Measurements from ENCODE around the gene SFMBT2.
"Not testable (repeated sequence)": the region's sequence is repeated elsewhere in the genome, so short reads cannot be mapped to it uniquely, and the experiment has no call there.

Gene SFMBT2

DNA sequence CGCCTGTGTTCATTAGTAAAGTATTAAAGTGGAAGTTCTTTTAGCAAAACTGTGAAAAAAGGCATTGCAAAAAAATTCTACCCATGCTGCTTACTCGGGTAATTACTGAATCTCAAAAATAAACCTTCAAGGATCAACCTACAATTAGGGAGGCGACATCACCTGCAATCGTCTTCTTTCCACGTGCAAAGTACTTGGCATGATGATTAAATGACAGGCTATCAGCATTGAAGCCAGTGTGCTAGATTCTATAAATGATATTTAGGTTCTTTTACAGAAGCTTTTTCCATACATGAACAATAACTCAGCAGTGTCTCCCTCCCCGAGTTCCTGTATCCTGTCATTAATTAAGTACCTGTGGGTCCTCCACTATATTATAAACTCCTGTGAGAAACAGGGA, 105.8 kb downstream of the SFMBT2 start:
- H3K9me3 ChIP-seq (ENCODE audit: control insufficient read depth in 2 of 2, low read length in 2 of 2), result no peaks in the 10 kb centered on the region
- H3K27me3 ChIP-seq (ENCODE audit: control insufficient read depth in 2 of 2, insufficient read depth in 2 of 2, low read length in 2 of 2), result no peaks in the 10 kb centered on the region
- no peaks in the 10 kb centered on the region for H3K4me1 ChIP-seq (ENCODE audit: control insufficient read depth in 2 of 2, insufficient read depth in 2 of 2, low read length in 2 of 2)
- H3K27ac ChIP-seq (ENCODE audit: low read depth in 2 of 2, low read length in 2 of 2), result no peak overlapping the region
- H3K36me3 ChIP-seq (ENCODE audit: control insufficient read depth in 2 of 2, insufficient read depth in 2 of 2, low read length in 2 of 2), result no peaks in the 10 kb centered on the region
- H3K4me3 ChIP-seq (ENCODE audit: low read length in 2 of 2), result no peak overlapping the region
- no peak overlapping the region for H3K9ac ChIP-seq (ENCODE audit: low read depth in 1 of 2, low read length in 2 of 2)

DNA sequence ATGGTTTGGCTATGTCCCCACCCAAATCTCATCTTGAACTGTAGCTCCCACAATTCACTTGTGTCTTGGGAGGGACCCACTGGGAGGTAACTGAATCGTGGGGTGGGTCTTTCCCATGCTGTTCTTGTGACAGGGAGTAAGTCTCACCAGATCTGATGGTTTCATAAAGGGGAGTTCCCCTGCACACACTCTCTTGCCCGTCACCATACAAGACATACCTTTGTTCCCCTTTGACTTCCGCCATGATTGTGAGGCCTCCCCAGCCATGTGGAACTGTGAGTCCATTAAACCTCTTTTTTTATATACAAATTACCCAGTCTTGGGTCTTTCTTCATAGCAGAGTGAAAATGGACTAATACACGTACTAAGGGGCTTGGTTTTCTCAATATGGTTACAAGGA, 106.7 kb downstream of the SFMBT2 start:
- Histone ChIP-seq H3K27ac (ENCODE audit: low read depth in 2 of 2, low read length in 2 of 2) (no peak overlapping the region), H3K9me3 (ENCODE audit: control insufficient read depth in 2 of 2, low read length in 2 of 2) (no peaks in the 10 kb centered on the region), H3K4me1 (ENCODE audit: control insufficient read depth in 2 of 2, insufficient read depth in 2 of 2, low read length in 2 of 2) (no peaks in the 10 kb centered on the region), H3K9ac (ENCODE audit: low read depth in 1 of 2, low read length in 2 of 2) (no peak overlapping the region), H3K4me3 (ENCODE audit: low read length in 2 of 2) (no peak overlapping the region), H3K36me3 (ENCODE audit: control insufficient read depth in 2 of 2, insufficient read depth in 2 of 2, low read length in 2 of 2) (no peaks in the 10 kb centered on the region), H3K27me3 (ENCODE audit: control insufficient read depth in 2 of 2, insufficient read depth in 2 of 2, low read length in 2 of 2) (no peaks in the 10 kb centered on the region)

DNA sequence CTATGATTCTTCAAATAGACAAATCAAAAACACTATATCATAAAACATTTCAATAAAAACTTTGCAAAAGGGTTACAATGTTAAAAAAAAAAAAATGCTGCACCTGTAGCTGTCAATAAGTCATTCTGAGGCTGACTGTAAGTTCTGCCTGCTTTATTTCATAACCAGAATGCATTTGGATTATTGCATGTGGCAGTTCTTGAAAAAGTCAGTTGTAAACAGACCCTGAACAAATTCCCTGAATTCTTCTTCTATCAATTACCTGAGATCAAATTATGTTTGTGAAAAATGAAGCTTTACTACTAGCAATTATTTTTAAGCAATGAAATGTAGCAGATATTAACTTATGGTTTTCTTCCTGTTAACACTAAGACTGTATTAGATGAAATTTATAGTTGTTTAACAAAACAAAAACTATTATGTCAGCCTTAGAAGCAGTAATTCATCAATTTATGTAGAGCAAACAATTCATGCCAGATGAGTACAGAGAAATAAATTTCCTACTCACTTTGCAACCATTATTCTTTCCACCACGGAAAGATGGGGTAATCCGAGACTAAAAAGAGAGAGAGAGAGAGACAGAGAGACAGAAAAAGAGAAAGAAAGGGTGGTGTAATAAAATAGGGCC, 107.8 kb downstream of the SFMBT2 start:
- H3K4me1 ChIP-seq (ENCODE audit: control insufficient read depth in 2 of 2, insufficient read depth in 2 of 2, low read length in 2 of 2), result no peaks in the 10 kb centered on the region

DNA sequence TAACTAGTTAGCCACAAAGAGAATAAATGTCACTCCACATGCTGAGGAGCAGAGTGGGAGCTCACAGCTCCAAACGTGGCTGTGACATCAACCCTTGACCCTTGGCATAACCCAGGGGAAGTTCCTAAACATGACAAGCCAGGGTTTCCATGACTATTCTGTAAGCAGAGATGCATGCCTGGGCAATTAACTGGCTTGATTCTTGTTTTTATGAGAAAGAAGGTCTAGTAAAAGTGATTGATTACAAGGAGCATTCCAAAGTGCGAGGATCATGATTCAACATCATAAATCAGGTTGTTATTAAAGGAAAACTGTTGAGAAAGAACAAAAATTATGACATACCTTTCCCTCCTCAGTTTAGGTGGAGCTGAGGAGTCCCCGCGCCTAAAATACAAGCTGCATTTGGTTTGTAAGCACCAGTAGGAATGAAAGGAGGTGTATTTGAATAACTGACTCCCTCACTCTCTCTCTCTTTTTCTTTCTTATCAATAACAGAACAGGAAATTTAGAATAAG, 108.4 kb downstream of the SFMBT2 start:
- no peak overlapping the region for H3K27ac ChIP-seq (ENCODE audit: low read depth in 2 of 2, low read length in 2 of 2)
- H3K27me3 ChIP-seq (ENCODE audit: control insufficient read depth in 2 of 2, insufficient read depth in 2 of 2, low read length in 2 of 2), result no peaks in the 10 kb centered on the region
- no peak overlapping the region for H3K9ac ChIP-seq (ENCODE audit: low read depth in 1 of 2, low read length in 2 of 2)
- no peaks in the 10 kb centered on the region for H3K36me3 ChIP-seq (ENCODE audit: control insufficient read depth in 2 of 2, insufficient read depth in 2 of 2, low read length in 2 of 2)
- H3K4me1 ChIP-seq (ENCODE audit: control insufficient read depth in 2 of 2, insufficient read depth in 2 of 2, low read length in 2 of 2), result no peaks in the 10 kb centered on the region
- no peak overlapping the region for H3K4me3 ChIP-seq (ENCODE audit: low read length in 2 of 2)
- no peaks in the 10 kb centered on the region for H3K9me3 ChIP-seq (ENCODE audit: control insufficient read depth in 2 of 2, low read length in 2 of 2)

More for the DNA sequence above, 107.8 kb downstream of the SFMBT2 start:
- Histone ChIP-seq H3K4me3 (ENCODE audit: low read length in 2 of 2) (no peak overlapping the region), H3K9ac (ENCODE audit: low read depth in 1 of 2, low read length in 2 of 2) (no peak overlapping the region), H3K27me3 (ENCODE audit: control insufficient read depth in 2 of 2, insufficient read depth in 2 of 2, low read length in 2 of 2) (no peaks in the 10 kb centered on the region), H3K27ac (ENCODE audit: low read depth in 2 of 2, low read length in 2 of 2) (no peak overlapping the region), H3K9me3 (ENCODE audit: control insufficient read depth in 2 of 2, low read length in 2 of 2) (no peaks in the 10 kb centered on the region), H3K36me3 (ENCODE audit: control insufficient read depth in 2 of 2, insufficient read depth in 2 of 2, low read length in 2 of 2) (no peaks in the 10 kb centered on the region)

DNA sequence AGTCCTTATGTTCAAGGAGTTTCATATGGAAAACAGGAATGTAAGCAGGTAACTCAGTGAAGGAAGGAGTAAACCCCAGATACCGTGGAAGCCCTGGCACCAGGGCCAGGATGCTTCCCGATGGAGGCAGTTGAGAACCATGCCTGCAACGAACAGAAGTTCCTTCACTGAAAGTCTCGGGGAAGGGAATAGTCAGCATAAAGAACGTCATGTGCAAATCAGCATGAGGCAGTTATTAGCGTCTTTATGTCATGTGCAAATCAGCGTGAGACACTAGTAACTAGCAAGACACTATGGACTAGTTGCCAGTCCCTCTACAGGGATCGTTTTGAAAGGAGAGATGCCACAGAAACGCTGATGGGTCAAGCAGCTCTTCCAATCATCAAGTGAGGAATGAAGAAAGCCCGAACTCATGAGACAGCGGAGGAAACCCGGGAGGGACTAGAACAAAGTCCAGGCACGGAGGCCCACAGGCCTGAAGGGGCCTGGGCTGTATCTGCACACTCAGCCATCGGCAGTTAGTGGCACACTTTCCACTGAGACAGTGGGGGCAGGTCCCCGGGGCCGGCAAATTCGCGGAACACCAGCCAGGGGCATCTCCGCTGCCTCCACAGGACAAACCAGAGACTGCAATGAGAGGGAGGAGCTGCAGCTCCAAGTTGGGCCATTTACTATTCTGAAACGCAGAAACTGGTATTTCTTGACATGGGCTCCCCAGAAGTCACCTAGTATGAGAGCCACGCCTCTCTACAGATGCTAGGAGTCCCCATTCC, 109.6 kb downstream of the SFMBT2 start:
- Histone ChIP-seq H3K9me3 (ENCODE audit: control insufficient read depth in 2 of 2, low read length in 2 of 2) (no peaks in the 10 kb centered on the region), H3K27ac (ENCODE audit: low read depth in 2 of 2, low read length in 2 of 2) (no peak overlapping the region), H3K4me1 (ENCODE audit: control insufficient read depth in 2 of 2, insufficient read depth in 2 of 2, low read length in 2 of 2) (no peaks in the 10 kb centered on the region), H3K4me3 (ENCODE audit: low read length in 2 of 2) (no peak overlapping the region), H3K36me3 (ENCODE audit: control insufficient read depth in 2 of 2, insufficient read depth in 2 of 2, low read length in 2 of 2) (no peaks in the 10 kb centered on the region), H3K9ac (ENCODE audit: low read depth in 1 of 2, low read length in 2 of 2) (no peak overlapping the region), H3K27me3 (ENCODE audit: control insufficient read depth in 2 of 2, insufficient read depth in 2 of 2, low read length in 2 of 2) (no peaks in the 10 kb centered on the region)

DNA sequence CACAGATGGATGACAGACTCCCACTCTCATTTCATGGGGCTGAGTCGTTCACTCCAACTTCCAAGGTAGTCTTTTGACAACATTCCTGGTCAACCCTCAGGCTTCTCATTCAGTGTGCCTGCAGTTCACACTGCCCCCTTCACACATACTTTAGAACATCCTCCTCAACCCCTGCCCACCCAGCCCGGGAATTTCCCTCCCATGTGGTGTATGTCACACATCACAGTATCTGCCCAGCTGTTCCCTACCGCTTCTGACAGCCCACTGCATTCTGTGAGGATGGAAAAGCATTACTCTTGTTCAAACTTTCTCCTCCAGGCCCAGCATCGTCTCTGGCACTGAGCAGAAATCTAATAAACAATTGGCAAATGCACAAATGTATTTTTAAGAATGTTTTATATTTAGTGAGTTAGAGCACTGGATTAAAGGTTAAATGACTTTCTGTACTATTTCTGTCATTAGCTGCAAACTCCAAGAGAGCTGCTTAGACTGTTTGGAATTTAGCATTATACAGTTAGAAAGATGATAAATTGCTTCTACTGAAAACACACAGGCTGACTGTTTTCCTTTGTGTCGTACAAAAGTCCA, 110.4 kb downstream of the SFMBT2 start:
- Histone ChIP-seq H3K4me3 (ENCODE audit: low read length in 2 of 2) (no peak overlapping the region), H3K27ac (ENCODE audit: low read depth in 2 of 2, low read length in 2 of 2) (no peak overlapping the region), H3K9ac (ENCODE audit: low read depth in 1 of 2, low read length in 2 of 2) (no peak overlapping the region), H3K4me1 (ENCODE audit: control insufficient read depth in 2 of 2, insufficient read depth in 2 of 2, low read length in 2 of 2) (no peaks in the 10 kb centered on the region), H3K9me3 (ENCODE audit: control insufficient read depth in 2 of 2, low read length in 2 of 2) (no peaks in the 10 kb centered on the region), H3K27me3 (ENCODE audit: control insufficient read depth in 2 of 2, insufficient read depth in 2 of 2, low read length in 2 of 2) (no peaks in the 10 kb centered on the region), H3K36me3 (ENCODE audit: control insufficient read depth in 2 of 2, insufficient read depth in 2 of 2, low read length in 2 of 2) (no peaks in the 10 kb centered on the region)

DNA sequence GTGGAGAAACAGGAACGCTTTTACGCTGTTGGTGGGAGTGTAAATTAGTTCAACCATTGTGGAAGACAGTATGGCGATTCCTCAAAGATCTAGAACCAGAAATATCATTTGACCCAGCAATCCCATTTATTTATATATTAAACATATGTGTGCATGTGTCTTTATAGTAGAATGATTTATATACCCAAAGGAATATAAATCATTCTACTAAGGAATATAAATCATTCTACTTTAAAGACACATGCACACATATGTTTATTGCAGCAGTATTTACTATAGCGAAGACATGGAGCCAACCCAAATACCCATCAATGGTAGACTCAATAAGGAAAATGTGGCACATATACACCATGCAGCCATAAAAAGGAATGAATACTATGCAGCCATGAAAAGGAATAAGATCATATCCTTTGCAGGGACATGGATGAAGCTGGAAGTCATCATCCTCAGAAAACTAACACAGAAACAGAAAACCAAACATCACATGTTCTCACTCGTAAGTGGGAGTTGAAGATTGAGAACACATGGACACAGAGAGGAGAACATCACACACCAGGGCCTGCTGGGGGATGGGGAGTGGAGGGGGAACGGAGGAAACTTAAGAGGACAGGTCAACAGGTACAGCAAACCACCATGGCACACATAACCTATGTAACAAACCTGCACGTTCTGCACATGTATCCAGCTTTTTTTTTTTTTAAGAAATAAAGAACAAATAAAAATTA, 111.1 kb downstream of the SFMBT2 start:
- H3K27me3 ChIP-seq (ENCODE audit: control insufficient read depth in 2 of 2, insufficient read depth in 2 of 2, low read length in 2 of 2); H3K4me3 ChIP-seq (ENCODE audit: low read length in 2 of 2); H3K36me3 ChIP-seq (ENCODE audit: control insufficient read depth in 2 of 2, insufficient read depth in 2 of 2, low read length in 2 of 2); H3K27ac ChIP-seq (ENCODE audit: low read depth in 2 of 2, low read length in 2 of 2); H3K9ac ChIP-seq (ENCODE audit: low read depth in 1 of 2, low read length in 2 of 2); H3K4me1 ChIP-seq (ENCODE audit: control insufficient read depth in 2 of 2, insufficient read depth in 2 of 2, low read length in 2 of 2); H3K9me3 ChIP-seq (ENCODE audit: control insufficient read depth in 2 of 2, low read length in 2 of 2): not testable (repeated sequence)

DNA sequence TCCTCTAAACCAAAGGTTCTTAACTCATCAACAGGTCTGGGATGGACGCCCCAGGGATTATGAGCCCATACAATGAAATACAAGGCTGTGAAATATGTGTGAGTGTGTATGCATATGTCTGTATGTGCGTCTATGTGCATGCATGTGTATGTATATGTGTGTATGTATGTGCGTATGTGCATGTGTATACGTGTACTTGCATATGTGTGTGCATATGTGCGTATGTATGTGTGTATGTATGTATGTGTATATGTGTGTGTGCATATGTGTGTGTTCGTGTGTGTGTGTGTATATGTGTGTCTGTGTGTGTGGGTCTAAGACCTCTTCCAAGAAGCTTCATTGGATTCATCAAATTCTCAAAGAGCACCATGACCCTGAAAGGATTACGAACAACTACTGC, 112.3 kb downstream of the SFMBT2 start:
- Histone ChIP-seq H3K4me1 (ENCODE audit: control insufficient read depth in 2 of 2, insufficient read depth in 2 of 2, low read length in 2 of 2) (no peaks in the 10 kb centered on the region), H3K9me3 (ENCODE audit: control insufficient read depth in 2 of 2, low read length in 2 of 2) (no peaks in the 10 kb centered on the region), H3K9ac (ENCODE audit: low read depth in 1 of 2, low read length in 2 of 2) (no peak overlapping the region), H3K27ac (ENCODE audit: low read depth in 2 of 2, low read length in 2 of 2) (no peak overlapping the region), H3K36me3 (ENCODE audit: control insufficient read depth in 2 of 2, insufficient read depth in 2 of 2, low read length in 2 of 2) (no peaks in the 10 kb centered on the region), H3K27me3 (ENCODE audit: control insufficient read depth in 2 of 2, insufficient read depth in 2 of 2, low read length in 2 of 2) (no peaks in the 10 kb centered on the region), H3K4me3 (ENCODE audit: low read length in 2 of 2) (no peak overlapping the region)

DNA sequence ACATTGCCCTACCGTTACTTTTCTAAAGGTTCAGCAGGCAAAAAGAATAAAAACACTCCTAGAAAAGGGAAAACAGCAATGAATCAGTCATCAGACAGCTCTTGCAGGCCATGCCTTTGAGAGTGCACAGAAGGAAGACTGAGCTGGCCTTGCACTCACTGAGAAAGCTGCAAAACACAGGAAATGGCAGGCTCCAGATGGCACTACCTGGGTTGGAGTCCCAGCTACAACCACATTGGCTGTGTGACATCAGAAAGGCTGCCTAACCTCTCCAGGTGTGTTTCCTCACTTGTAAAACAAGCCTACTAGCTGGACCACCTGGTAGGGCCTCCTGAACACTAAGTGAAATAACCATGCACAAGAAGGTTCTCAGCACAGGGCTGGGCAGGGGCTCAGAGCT, 113.7 kb downstream of the SFMBT2 start:
- Histone ChIP-seq H3K4me1 (ENCODE audit: control insufficient read depth in 2 of 2, insufficient read depth in 2 of 2, low read length in 2 of 2) (no peaks in the 10 kb centered on the region), H3K9ac (ENCODE audit: low read depth in 1 of 2, low read length in 2 of 2) (no peak overlapping the region), H3K9me3 (ENCODE audit: control insufficient read depth in 2 of 2, low read length in 2 of 2) (no peaks in the 10 kb centered on the region), H3K4me3 (ENCODE audit: low read length in 2 of 2) (no peak overlapping the region), H3K36me3 (ENCODE audit: control insufficient read depth in 2 of 2, insufficient read depth in 2 of 2, low read length in 2 of 2) (no peaks in the 10 kb centered on the region), H3K27ac (ENCODE audit: low read depth in 2 of 2, low read length in 2 of 2) (no peak overlapping the region), H3K27me3 (ENCODE audit: control insufficient read depth in 2 of 2, insufficient read depth in 2 of 2, low read length in 2 of 2) (no peaks in the 10 kb centered on the region)

DNA sequence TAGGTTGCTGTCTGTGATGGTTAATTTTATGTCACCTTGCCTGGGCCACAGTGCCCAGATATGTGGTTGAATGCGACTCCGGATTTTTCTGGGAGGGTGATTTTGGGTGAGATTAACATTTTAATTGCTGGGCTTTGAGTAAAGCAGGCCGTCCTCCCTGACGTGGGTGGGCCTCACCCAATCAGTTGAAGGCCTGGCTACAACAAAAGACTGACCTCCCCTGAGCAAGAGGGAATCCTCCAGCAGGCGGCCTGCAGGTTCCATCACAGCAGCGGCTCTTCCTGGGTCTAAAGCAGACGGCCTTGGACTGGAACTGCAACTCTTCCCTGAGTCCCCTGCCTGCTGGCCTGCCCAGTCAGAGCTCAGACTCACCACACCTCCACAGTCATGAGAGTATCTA, 114.2 kb downstream of the SFMBT2 start:
- no peaks in the 10 kb centered on the region for H3K36me3 ChIP-seq (ENCODE audit: control insufficient read depth in 2 of 2, insufficient read depth in 2 of 2, low read length in 2 of 2)
- no peak overlapping the region for H3K27ac ChIP-seq (ENCODE audit: low read depth in 2 of 2, low read length in 2 of 2)
- H3K4me3 ChIP-seq (ENCODE audit: low read length in 2 of 2), result no peak overlapping the region
- no peaks in the 10 kb centered on the region for H3K4me1 ChIP-seq (ENCODE audit: control insufficient read depth in 2 of 2, insufficient read depth in 2 of 2, low read length in 2 of 2)
- H3K9me3 ChIP-seq (ENCODE audit: control insufficient read depth in 2 of 2, low read length in 2 of 2), result no peaks in the 10 kb centered on the region
- H3K27me3 ChIP-seq (ENCODE audit: control insufficient read depth in 2 of 2, insufficient read depth in 2 of 2, low read length in 2 of 2), result no peaks in the 10 kb centered on the region
- H3K9ac ChIP-seq (ENCODE audit: low read depth in 1 of 2, low read length in 2 of 2), result no peak overlapping the region
